NCI-H510A treated with DMSO at 0.1 percent for 48 hours (cell line): Measurements from ENCODE around the gene FOXO6.

Experiments used
- DNase-seq: peaks from one replicate; lab custom pipeline; 2025; lab: John Stamatoyannopoulos, UW

Gene FOXO6

GRCh38 chr1:41383094-41383852 lies 22.0 kb downstream of the FOXO6 start:
- no peak for DNase-seq

- no peak for DNase-seq
Measured at GRCh38 chr1:41384579-41384978, 23.3 kb downstream of the FOXO6 start.

GRCh38 chr1:41385398-41386195 lies 24.4 kb downstream of the FOXO6 start:
- no peak for DNase-seq

- DNase-seq = no peak
Measured at GRCh38 chr1:41386196-41386663, 25.0 kb downstream of the FOXO6 start.

GRCh38 chr1:41387667-41388091 lies 26.4 kb downstream of the FOXO6 start:
- peak; percentile 97 for DNase-seq

GRCh38 chr1:41388510-41388909 lies 27.3 kb downstream of the FOXO6 start:
- no peak for DNase-seq

GRCh38 chr1:41389009-41389408 lies 27.8 kb downstream of the FOXO6 start:
- no peak for DNase-seq

- DNase-seq = no peak
Measured at GRCh38 chr1:41390166-41390565, 28.9 kb downstream of the FOXO6 start.

GRCh38 chr1:41390573-41390972 lies 29.3 kb downstream of the FOXO6 start:
- DNase-seq = no peak

- DNase-seq = no peak
Measured at GRCh38 chr1:41391834-41392527, 30.7 kb downstream of the FOXO6 start.

- no peak for DNase-seq
Measured at GRCh38 chr1:41392528-41392924, 31.3 kb downstream of the FOXO6 start.

- DNase-seq = no peak
Measured at GRCh38 chr1:41393716-41394368, 32.6 kb downstream of the FOXO6 start.

- no peak for DNase-seq
Measured at GRCh38 chr1:41394369-41394744, 33.1 kb downstream of the FOXO6 start.

GRCh38 chr1:41394959-41395956 lies 34.0 kb downstream of the FOXO6 start:
- DNase-seq = peak; percentile 66

- DNase-seq = peak; percentile 52
Measured at GRCh38 chr1:41396084-41396483, 34.9 kb downstream of the FOXO6 start.

- DNase-seq = no peak
Measured at GRCh38 chr1:41397020-41397419, 35.8 kb downstream of the FOXO6 start.

- no peak for DNase-seq
Measured at GRCh38 chr1:41397753-41398330, 36.6 kb downstream of the FOXO6 start.

- peak; percentile 58 for DNase-seq
Measured at GRCh38 chr1:41399145-41399795, 38.0 kb downstream of the FOXO6 start.

- DNase-seq = peak; percentile 50
Measured at GRCh38 chr1:41400225-41400624, 39.0 kb downstream of the FOXO6 start.

- no peak for DNase-seq
Measured at GRCh38 chr1:41401899-41402298, 40.7 kb downstream of the FOXO6 start.
